ENCODE measurements around the gene TRIM54. TPM values are rescaled to one million over a fixed set of nuclear protein-coding genes. Genes with fewer than 3 reads are reported as not detected.
A peak's percentile ranks its signal among the peaks of the same experiment; 100 is the strongest.

The TRIM54 gene
- total and polyA plus RNA-seq, 9 of the 15 experiments (the other 6 are each of a cell fraction or from before 2014, with no cell fraction given), result not detected

- TF ChIP-seq MAZ (CRISPR knock-in tag; conservative IDR thresholded peaks at IDR 0.05 in 1 of 2, IDR thresholded peaks at IDR 0.05 in 1 of 2) (no peak), FOXK2 (conservative IDR thresholded peaks at IDR 0.05 in 1 of 2, IDR thresholded peaks at IDR 0.05 in 1 of 2; ENCODE audit: low read depth in 2 of 2) (no peak), NONO (IDR thresholded peaks at IDR 0.05; ENCODE audit: low read depth in 2 of 2, low read length in 1 of 2) (no peak), MTA1 (IDR thresholded peaks at IDR 0.05; ENCODE audit: borderline replicate concordance) (0 out of 2 replicates have a peak, but pooled peaks have one; percentile 13), ZNF277 (CRISPR knock-in tag; IDR thresholded peaks at IDR 0.05; ENCODE audit: borderline replicate concordance) (no peak), ELK1 (CRISPR knock-in tag; IDR thresholded peaks at IDR 0.05) (no peak), ATF7 (IDR thresholded peaks at IDR 0.05) (peak; percentile 65), NFE2 (IDR thresholded peaks at IDR 0.05; ENCODE audit: low read depth) (peak; percentile 95), CSDE1 (IDR thresholded peaks at IDR 0.05) (no peak), BDP1 (IDR thresholded peaks at IDR 0.05; ENCODE audit: insufficient read depth, insufficient read length) (no peak), ZNF561 (CRISPR knock-in tag; conservative IDR thresholded peaks at IDR 0.05) (no peak), PRPF4 (IDR thresholded peaks at IDR 0.05; ENCODE audit: insufficient read depth, low read depth, low read length, poor library complexity, severe bottlenecking) (no peak), ETV5 (CRISPR knock-in tag; IDR thresholded peaks at IDR 0.05; ENCODE audit: low read depth) (no peak), HMGXB4 (CRISPR knock-in tag; IDR thresholded peaks at IDR 0.05) (no peak), HDAC8 (tag; IDR thresholded peaks at IDR 0.05) (no peak), SPI1 (IDR thresholded peaks at IDR 0.05; ENCODE audit: borderline replicate concordance, low read depth, low read length) (no peak), ASH1L (IDR thresholded peaks at IDR 0.05; ENCODE audit: borderline replicate concordance, low read depth, partially characterized antibody) (no peak), SMAD4 (CRISPR knock-in tag; conservative IDR thresholded peaks at IDR 0.05) (no peak; the same call in 1 of the 2 replicates), ZNF592 (IDR thresholded peaks at IDR 0.05) (peak; percentile 72; the same call in 1 of the 2 replicates)
Observed at GRCh38 chr2:27353762-27354596, 71.8 kb downstream of the TRIM54 start (continued).
